Suprapubic skin (tissue), 4 donors: ENCODE results near the gene OR56A3.
"Not testable (repeated sequence)": the region's sequence is repeated elsewhere in the genome, so short reads cannot be mapped to it uniquely, and the experiment has no call there.

Source experiments
- EP300 ChIP-seq: sonication (generic); formaldehyde crosslinking; IDR thresholded peaks from one replicate; pipeline ENCODE4 v1.6.1; 2017; ENCODE audit warnings: antibody characterized with exemption
- POLR2A ChIP-seq, 2 donors: fragments of 450-650 bp; IDR thresholded peaks; one replicate each; pipeline ENCODE4 v1.6.1; 2017; ENCODE audit warnings: antibody characterized with exemption in 2 of 2, mild to moderate bottlenecking in 2 of 2, moderate library complexity in 2 of 2
- POLR2AphosphoS5 ChIP-seq, 3 donors: sonication (generic); formaldehyde crosslinking; IDR thresholded peaks; one replicate each; pipeline ENCODE4 v1.6.1; 2017; ENCODE audit warnings: antibody characterized with exemption in 3 of 3
- TF ChIP-seq, protein P1 (sequence below), 2 donors: fragments of 200-600 bp in 1 of 2; fragments of 450-650 bp in 1 of 2; sonication (generic) in 1 of 2; IDR thresholded peaks; one replicate each; pipeline ENCODE4 v1.5.1; 2016 to 2019; ENCODE audit warnings: antibody characterized with exemption in 2 of 2, mild to moderate bottlenecking in 1 of 2, moderate library complexity in 1 of 2

- TF ChIP-seq POLR2AphosphoS5 (IDR thresholded peaks at IDR 0.05); POLR2A (IDR thresholded peaks at IDR 0.05); EP300: not testable (repeated sequence)
- TF ChIP-seq, protein P1, sequence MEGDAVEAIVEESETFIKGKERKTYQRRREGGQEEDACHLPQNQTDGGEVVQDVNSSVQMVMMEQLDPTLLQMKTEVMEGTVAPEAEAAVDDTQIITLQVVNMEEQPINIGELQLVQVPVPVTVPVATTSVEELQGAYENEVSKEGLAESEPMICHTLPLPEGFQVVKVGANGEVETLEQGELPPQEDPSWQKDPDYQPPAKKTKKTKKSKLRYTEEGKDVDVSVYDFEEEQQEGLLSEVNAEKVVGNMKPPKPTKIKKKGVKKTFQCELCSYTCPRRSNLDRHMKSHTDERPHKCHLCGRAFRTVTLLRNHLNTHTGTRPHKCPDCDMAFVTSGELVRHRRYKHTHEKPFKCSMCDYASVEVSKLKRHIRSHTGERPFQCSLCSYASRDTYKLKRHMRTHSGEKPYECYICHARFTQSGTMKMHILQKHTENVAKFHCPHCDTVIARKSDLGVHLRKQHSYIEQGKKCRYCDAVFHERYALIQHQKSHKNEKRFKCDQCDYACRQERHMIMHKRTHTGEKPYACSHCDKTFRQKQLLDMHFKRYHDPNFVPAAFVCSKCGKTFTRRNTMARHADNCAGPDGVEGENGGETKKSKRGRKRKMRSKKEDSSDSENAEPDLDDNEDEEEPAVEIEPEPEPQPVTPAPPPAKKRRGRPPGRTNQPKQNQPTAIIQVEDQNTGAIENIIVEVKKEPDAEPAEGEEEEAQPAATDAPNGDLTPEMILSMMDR (IDR thresholded peaks at IDR 0.05) = not testable (repeated sequence)
These were observed 18.8 kb downstream of the OR56A3 start for GRCh38 chr11:5960704-5961320.
